KMS-11 (cell line): ENCODE data around the gene BRAP.
A peak's percentile ranks its signal among the peaks of the same experiment; 100 is the strongest.

Experiments
- H2AFZ ChIP-seq: fragments of 200-600 bp; sonication (generic); 2 replicates; pipeline ENCODE4 v1.6.1; 2016; ENCODE audit warnings: antibody characterized with exemption, mixed run types, low read depth
- H3K27ac ChIP-seq: fragments of 200-600 bp; sonication (generic); 2 replicates; pipeline ENCODE4 v1.6.1; 2016; ENCODE audit warnings: mild to moderate bottlenecking, mixed run types
- H3K27me3 ChIP-seq: fragments of 200-600 bp; sonication (generic); 2 replicates; pipeline ENCODE4 v1.6.1; 2017; ENCODE audit warnings: mild to moderate bottlenecking, low read depth, mixed run types, moderate library complexity; ENCODE audit not compliant: insufficient read depth
- H3K36me3 ChIP-seq: fragments of 200-600 bp; sonication (generic); 2 replicates; pipeline ENCODE4 v1.6.1; 2017; ENCODE audit warnings: mild to moderate bottlenecking, mixed run types; ENCODE audit not compliant: insufficient read depth
- H3K4me1 ChIP-seq: fragments of 200-600 bp; sonication (generic); 2 replicates; pipeline ENCODE4 v1.6.1; 2016; ENCODE audit warnings: mild to moderate bottlenecking, low read depth, mixed run types; ENCODE audit not compliant: poor library complexity, severe bottlenecking
- H3K4me2 ChIP-seq: fragments of 200-600 bp; sonication (generic); 2 replicates; pipeline ENCODE4 v1.7.0; 2016; ENCODE audit warnings: mild to moderate bottlenecking, mixed run types
- H3K4me3 ChIP-seq: fragments of 200-600 bp; sonication (generic); IDR thresholded peaks from 2 replicates; pipeline ENCODE4 v1.6.1; 2017; ENCODE audit warnings: low read depth, low read length, mixed read lengths; ENCODE audit not compliant: insufficient read depth
- H3K79me2 ChIP-seq: fragments of 200-600 bp; sonication (generic); 2 replicates; pipeline ENCODE4 v1.6.1; 2016; ENCODE audit warnings: low read depth, mixed run types; ENCODE audit not compliant: insufficient read depth
- H3K9ac ChIP-seq: fragments of 200-600 bp; sonication (generic); 2 replicates; pipeline ENCODE4 v1.6.1; 2016; ENCODE audit warnings: mild to moderate bottlenecking, mixed run types
- H4K20me1 ChIP-seq: fragments of 200-600 bp; sonication (generic); 2 replicates; pipeline ENCODE4 v1.6.1; 2016; ENCODE audit warnings: mild to moderate bottlenecking, mixed run types; ENCODE audit not compliant: insufficient read depth
- CTCF ChIP-seq: fragments of 200-600 bp; sonication (generic); conservative IDR thresholded peaks from 2 replicates; pipeline ENCODE4 v1.6.1; 2017; ENCODE audit warnings: low read depth, mild to moderate bottlenecking, antibody characterized with exemption, low read length, moderate library complexity, mixed read lengths

Gene BRAP

GRCh38 chr12:111692575-111693210 is 6.9 kb upstream of the BRAP start:
- H3K79me2 ChIP-seq: no peaks in the 10 kb centered on the region
- no peak overlapping the region for H2AFZ ChIP-seq
- H3K4me1 ChIP-seq: peaks cover 15% of the 10 kb centered on the region
- no peak overlapping the region for H3K4me2 ChIP-seq
- H3K27me3 ChIP-seq: no peaks in the 10 kb centered on the region
- no peak overlapping the region for H3K9ac ChIP-seq
- H3K27ac ChIP-seq: no peak overlapping the region; the same call in 1 of the 2 replicates
- no peak overlapping the region for H3K4me3 ChIP-seq
- 0 out of 2 replicates have a peak, but pooled peaks have one; percentile 30 for TF ChIP-seq CTCF
- H4K20me1 ChIP-seq: no peaks in the 10 kb centered on the region
- no peaks in the 10 kb centered on the region for H3K36me3 ChIP-seq

GRCh38 chr12:111691262-111691661 is 5.5 kb upstream of the BRAP start:
- Histone ChIP-seq H3K36me3 (no peaks in the 10 kb centered on the region), H3K79me2 (no peaks in the 10 kb centered on the region; the same call in 1 of the 2 replicates), H3K4me1 (peaks cover 26% of the 10 kb centered on the region), H3K27ac (no peak overlapping the region), H4K20me1 (no peaks in the 10 kb centered on the region), H3K27me3 (no peaks in the 10 kb centered on the region), H3K4me2 (no peak overlapping the region), H2AFZ (no peak overlapping the region), H3K4me3 (no peak overlapping the region), H3K9ac (no peak overlapping the region)
- no peak for TF ChIP-seq CTCF

GRCh38 chr12:111687952-111688351 is 2.2 kb upstream of the BRAP start:
- no peak for TF ChIP-seq CTCF
- Histone ChIP-seq H3K9ac (no peak overlapping the region), H3K27me3 (no peaks in the 10 kb centered on the region), H2AFZ (no peak overlapping the region), H3K27ac (no peak overlapping the region), H4K20me1 (no peaks in the 10 kb centered on the region), H3K4me2 (no peak overlapping the region), H3K79me2 (peaks cover 23% of the 10 kb centered on the region), H3K4me1 (peaks cover 26% of the 10 kb centered on the region), H3K4me3 (no peak overlapping the region), H3K36me3 (no peaks in the 10 kb centered on the region)

- H3K4me3 ChIP-seq: no peak overlapping the region
- H3K27ac ChIP-seq: no peak overlapping the region
- no peak overlapping the region for H3K9ac ChIP-seq
Measured at GRCh38 chr12:111687255-111687654, 1.5 kb upstream of the BRAP start.

More at GRCh38 chr12:111687255-111687654, 1.5 kb upstream of the BRAP start:
- Histone ChIP-seq H3K27me3 (no peaks in the 10 kb centered on the region), H3K4me1 (peaks cover 26% of the 10 kb centered on the region), H3K36me3 (no peaks in the 10 kb centered on the region), H2AFZ (no peak overlapping the region), H3K4me2 (peak overlapping the region; percentile 47), H3K79me2 (peaks cover 23% of the 10 kb centered on the region), H4K20me1 (no peaks in the 10 kb centered on the region)
- no peak for TF ChIP-seq CTCF
